GM21529 (cell line): Measurements from ENCODE around the gene AGK.
A peak's percentile ranks its signal among the peaks of the same experiment; 100 is the strongest.

Source experiments
- ATAC-seq: cut with Tn5 transposase; IDR thresholded peaks from one replicate; pipeline ENCODE4 v1.9.1; 2021; ENCODE audit not compliant: unreplicated experiment

The AGK gene

DNA sequence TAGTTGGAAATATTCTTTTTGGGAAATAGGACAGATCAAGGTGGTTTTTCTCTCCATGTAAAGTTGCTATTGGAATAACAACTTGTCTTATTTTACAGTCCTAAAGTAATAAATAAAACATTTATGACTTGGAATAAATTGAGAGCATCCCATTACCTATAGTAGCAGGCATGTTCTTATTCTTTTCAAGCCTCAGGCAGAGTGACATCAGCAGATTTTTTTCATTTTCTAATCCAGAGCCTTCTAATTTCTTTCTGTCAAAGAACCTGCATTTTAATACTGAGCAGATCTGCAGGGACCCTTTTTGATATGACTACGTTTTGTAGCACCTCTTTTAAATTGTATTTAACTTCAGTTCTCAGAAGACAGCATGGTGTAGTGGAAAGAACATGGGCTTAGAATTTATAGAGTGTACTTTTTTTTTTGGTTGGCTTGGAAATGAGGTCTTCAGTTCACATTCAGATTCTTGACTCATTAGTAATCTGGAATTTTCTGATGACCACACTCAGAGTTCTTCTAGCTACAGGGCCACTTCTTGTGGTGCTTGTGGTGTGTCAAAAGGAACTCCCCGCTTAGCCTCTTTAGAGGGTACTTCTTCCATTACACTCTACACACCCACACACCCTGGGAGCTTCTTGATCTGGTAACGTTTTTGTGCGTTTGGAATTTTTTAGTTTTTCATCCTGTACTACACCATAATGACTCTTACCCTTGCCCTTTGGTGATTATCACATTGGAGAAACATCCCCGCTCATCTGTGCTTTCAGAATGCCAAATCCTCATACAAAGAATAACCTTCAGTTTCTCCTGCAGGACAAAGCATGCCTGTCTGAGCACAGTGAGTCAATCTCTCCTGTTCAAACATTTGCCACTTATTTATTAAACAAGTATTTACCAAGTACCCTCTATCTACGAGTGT lies 34.6 kb downstream of the AGK start:
- ATAC-seq = peak; percentile 90

DNA sequence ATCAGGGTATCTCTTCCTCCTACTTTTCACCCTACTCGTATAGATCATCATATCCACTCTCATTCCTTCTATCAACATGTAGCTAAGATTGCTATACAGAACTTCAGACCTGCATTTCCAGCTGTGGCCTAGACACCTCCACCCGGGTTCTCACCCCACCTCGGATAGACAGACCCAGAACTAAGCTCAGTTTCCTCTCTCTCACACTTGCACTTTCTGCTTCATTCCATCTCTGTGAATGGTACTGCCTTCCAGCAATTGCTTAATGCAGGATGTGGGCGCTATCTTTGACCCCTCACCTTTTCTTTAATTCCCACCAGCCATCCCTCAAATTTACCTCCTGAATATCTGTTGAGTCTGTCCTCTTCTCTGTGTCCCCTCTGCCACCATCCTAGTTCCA lies 35.7 kb downstream of the AGK start:
- no peak for ATAC-seq

DNA sequence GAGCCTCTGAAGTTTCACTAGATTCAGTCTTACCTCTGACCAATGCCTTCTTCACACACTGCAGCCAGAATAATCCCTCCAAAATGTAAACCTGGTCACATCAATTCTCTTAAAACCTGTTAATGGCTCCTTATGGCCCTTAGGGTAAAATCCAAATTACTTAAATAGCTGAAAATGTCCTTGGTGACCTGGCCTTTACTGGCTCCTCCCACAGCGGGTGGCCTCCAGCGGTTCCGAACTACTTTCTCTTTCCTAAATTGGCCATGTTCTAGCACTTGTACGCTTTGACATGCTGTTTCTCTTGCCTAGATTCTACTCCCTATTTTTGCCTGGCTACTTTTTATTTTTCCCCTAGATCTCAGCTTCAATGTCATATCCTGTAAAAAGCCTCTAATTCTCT lies 36.1 kb downstream of the AGK start:
- no peak for ATAC-seq

GRCh38 chr7:141588912-141589311 lies 37.7 kb downstream of the AGK start:
- no peak for ATAC-seq

DNA sequence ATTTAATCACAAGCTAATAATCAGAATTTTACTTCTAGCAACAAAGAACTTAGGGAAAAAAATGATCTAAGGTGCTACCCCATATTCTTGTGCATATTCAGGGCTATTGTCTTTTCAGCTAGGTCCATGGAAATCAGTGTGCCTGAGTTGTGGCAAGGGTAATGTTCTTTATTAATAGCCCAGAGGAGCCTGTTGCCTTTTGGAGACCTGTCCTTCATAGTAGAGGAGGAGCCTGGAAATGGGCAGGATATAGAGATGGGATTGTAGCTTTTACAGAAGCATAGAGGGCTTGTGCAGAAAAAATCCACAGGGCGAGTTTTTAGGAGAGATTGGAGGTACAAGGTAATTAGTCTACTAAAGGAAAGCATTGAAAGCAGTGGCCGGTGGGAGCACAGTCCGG lies 38.9 kb downstream of the AGK start:
- no peak for ATAC-seq

- no peak for ATAC-seq
These were observed 39.5 kb downstream of the AGK start for GRCh38 chr7:141590666-141591065.

DNA sequence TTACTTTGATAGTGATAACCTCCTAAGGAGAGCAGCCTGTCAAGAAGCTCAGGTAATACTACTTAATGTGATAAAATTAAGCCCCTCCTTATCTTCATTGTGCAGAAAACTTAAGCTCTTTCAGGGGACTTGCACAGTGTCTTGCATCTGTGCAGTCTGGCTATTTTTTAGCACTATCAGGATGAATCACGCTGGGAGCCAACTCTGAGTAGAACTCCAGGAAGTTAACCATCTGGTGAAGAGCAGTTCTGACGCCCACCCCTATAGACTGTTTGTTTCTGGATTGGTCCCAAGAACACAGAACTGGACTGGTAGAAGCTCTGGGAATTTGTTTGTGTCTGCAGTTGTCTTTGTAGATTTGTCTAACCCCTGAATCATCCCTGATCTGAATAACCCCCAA lies 41.9 kb downstream of the AGK start:
- peak; percentile 84 for ATAC-seq

DNA sequence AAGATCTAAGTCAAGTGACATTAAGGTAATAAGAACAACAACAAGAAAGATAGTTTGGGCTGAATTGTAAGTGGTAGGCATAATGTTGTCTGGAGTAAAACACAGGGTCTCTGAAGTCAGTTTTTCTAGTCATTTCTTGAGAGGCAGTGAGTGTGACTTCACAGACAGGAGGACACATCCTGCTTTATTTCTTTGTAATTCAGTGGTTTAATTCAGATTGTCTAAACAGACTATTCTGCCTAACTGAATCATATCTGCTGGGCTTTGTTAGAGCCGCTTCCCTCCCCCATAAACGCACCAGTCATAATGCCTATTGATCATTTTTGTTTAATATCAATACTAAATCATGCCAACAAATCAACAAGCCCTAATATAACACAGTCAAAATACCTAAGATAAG lies 46.8 kb downstream of the AGK start:
- ATAC-seq = no peak

DNA sequence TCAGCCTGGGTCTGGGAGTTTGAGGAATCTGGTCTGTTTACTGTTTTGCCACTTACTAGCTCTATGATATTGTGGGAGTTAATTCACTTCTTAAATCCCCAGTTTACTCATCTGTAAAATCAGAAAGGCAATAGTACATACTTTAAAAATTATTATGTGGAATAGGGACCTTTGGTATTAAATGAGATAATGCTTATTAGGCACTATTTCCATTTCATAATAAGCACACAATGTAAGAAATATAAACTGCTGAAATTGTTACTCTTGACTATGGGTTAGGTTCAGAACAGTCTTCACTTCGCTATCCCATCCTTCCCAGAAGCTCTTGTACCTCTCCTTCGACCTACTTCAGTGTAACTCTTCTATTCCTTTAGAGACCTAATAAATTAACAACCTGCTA lies 47.2 kb downstream of the AGK start:
- ATAC-seq = no peak

- ATAC-seq = no peak
These were observed 49.2 kb downstream of the AGK start for GRCh38 chr7:141600168-141601006.

- no peak for ATAC-seq
These were observed 58.4 kb downstream of the AGK start for GRCh38 chr7:141609576-141609975.

DNA sequence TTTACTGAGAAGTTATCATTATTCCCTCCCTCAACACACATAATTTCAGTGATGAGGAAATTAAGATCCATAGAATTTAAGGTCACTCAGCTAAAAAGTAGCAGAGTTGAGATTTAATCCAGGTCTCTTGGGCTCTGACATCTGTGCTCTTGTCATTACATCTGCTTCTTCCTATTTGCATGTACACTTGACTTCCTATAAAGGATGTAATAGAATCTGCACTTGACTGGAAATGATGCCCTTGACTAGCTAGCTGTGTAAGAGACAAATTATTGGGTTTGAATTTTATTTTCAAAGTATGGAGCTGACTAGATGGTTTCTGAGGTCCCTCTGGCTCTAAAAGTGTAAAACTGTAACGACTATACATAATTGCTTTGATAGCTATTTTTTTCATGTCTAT lies 59.5 kb downstream of the AGK start:
- no peak for ATAC-seq

DNA sequence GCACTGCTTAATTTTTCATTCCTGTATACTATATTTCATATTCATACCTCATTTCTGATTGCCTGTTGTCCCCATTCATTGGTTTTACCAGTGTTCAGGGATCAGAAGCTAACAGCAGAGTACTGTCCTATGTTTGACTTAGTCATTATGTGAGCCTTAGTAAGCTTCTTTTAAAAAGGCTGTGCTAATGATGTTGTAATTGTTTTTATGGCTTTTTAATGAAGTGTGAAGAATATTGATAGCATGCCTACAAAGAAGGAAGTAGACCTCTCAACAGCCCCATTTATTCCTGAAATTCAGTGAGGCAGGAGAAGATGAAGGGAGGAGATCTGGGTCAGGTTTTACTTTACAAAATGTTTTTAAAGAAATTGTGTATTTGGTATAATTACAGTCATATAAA lies 61.7 kb downstream of the AGK start:
- ATAC-seq = no peak

DNA sequence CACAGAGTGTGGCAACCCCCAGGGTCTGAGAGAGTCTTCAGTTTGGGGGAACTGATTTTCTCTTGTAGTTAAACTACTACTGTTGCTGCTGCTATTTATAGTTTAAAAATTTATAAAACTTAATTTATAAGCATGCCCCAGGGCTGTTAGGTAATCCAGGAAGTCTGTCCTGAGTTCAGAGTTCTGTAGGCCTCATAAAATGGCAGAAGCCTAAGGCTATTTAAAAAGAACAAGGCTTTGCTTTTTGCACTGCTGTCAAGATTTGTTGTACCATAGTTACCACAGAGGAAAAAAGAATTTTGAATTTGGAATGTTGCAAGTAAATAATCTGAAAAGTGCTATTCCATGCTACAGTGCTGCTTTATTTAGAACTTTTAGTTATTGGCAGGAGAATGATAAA lies 66.1 kb downstream of the AGK start:
- no peak for ATAC-seq

GRCh38 chr7:141619745-141620144 lies 68.5 kb downstream of the AGK start:
- ATAC-seq = no peak

DNA sequence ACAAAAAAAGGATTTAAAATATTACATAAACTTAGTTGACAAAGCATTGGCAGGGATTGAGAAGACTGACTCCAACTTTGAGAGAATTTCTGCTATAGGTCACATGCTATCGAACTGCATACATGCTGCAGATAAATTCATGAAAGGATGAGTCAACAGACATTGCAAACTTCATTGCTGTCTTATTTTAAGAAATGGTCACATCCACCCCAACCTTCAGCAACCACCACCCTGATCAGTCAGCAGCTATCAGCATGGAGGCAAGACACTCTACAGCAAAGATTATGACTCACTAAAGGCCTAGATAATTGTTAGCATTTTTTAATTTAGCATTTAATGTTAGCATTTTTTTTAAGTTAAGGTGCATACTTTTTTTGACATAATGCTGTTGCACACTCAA lies 73.6 kb downstream of the AGK start:
- ATAC-seq = no peak

DNA sequence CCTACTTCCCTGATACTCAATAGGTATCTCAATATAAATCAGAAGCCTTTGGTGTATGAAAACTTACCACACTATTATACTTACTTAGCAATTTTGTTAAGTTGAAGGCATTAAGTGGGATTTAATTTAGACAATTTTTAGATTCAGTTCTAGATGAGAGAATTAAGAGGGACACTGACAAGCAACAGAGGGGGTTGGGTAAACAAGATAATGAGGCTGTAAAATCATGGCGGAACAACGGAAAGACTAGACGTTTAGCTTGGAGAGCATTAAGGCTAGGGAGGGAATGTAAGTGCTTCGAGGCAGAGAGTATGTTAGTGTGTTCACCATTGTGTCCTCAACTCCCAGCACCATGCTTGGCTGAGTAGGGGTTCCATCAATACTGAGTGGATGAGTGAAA lies 79.4 kb downstream of the AGK start:
- ATAC-seq = no peak

- no peak for ATAC-seq
These were observed 80.3 kb downstream of the AGK start for GRCh38 chr7:141631525-141631924.

- ATAC-seq = no peak
These were observed 82.9 kb downstream of the AGK start for GRCh38 chr7:141634065-141634464.

- no peak for ATAC-seq
These were observed 84.8 kb downstream of the AGK start for GRCh38 chr7:141636053-141636452.

GRCh38 chr7:141640239-141640840 lies 89.1 kb downstream of the AGK start:
- no peak for ATAC-seq

DNA sequence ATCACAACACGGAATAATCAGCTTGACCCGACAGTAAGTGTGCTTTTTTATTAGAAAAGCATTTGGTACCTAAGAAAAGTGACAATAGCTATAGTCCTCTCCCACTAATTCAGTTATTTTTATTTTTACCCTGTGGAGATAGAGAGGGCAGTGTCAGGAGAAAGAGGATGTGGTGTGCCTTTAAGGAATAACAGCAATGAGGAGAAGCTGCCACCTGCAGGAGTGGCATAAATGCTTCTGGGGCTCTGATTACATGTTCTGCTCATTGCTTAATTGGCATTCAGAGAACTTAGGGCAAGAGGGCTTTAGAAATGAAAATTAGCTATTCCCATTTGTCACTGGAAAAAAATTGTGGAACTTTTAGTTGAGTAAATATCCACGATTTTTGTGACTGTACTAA lies 90.7 kb downstream of the AGK start:
- ATAC-seq = no peak
